Activated CD4-positive, CD25-positive, alpha-beta regulatory T cell (primary cell): Measurements from ENCODE around the gene HSPA8.
"Not testable (repeated sequence)": the region's sequence is repeated elsewhere in the genome, so short reads cannot be mapped to it uniquely, and the experiment has no call there.

Source experiments
- DNase-seq, 4 experiments: peaks; one replicate each; lab custom pipeline; 2025; lab: John Stamatoyannopoulos, UW

Gene HSPA8

DNA sequence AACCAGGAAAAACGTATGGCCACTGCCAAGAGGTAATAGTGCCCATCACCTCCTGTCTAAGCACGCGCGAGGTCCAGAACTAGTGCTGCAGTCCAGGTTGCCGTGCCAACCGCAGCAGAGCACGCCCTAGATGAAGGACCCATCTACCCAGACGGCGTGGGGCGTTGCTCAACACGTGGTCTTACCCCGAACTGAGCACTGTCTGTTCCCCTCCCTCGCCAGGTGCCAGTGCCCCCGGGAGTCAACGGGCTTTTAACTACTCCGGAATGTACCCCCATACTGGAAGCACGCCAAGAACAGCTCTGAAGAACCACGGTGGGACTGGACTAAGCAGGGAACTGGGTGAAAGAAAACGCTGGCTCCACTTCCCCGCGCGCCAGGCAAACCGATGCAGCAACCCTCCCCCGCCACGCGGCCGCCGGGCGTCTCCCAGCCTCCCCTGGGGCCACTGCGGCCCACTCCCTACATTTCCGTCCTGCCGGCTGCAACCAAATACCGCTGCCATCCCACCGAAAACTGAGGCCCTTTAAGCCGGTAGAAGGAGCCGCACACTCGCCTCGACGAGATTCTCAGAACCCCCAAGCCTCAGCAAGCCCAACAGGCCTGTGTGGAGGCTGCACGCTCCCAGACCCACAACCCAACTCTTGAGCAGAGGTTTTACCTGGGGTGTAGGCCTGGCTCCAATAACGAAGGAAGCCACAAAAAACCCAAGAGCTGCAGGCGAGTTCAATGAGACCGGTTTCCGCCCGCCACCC lies at the start of gene HSPA8:
HSPA8 (minus strand) TSS at position 734 of the 755 bp plus-strand sequence. CDS start 812 bp downstream, outside the sequence.
- DNase-seq = peak; percentile 35 to 65 (median 50)

DNA sequence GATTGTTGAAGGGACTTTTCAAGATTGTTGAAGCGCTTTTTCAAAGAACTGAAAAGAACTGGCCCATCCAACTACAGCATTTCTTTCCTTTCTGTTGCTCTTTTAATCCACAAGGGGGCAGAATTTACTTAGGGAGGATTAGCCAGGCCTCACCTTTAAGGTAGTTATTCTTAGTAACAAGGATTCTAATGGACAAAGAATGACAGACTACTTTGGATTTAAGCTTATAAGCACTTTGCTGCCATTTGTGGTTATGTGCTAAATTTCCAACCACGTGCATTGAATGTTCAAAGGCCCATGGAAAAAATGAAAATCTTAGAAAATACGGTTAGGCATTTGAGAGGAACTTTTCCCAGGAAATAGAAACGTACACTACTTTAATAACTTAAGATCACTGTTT lies 49.5 kb upstream of the HSPA8 start:
- DNase-seq = no peak

DNA sequence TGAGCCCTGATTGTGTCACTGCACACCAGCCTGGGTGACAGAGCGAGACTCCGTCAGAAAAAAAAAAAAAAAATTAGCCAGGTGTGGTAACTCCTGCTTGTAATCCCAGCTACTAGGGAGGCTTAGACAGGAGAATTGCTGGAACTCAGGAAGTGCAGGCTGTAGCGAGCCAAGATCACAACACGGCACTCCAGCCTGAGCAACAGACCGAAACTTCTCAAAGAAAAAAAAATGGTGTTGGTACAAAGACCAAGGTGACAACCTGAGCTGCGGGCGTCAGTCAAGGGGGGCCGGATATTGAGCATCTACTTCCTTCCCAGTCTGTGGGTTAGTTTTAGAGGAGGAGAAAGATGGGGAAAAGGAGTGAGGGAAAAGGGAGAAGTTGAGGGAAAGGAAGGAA lies 48.5 kb upstream of the HSPA8 start:
- DNase-seq = no peak

DNA sequence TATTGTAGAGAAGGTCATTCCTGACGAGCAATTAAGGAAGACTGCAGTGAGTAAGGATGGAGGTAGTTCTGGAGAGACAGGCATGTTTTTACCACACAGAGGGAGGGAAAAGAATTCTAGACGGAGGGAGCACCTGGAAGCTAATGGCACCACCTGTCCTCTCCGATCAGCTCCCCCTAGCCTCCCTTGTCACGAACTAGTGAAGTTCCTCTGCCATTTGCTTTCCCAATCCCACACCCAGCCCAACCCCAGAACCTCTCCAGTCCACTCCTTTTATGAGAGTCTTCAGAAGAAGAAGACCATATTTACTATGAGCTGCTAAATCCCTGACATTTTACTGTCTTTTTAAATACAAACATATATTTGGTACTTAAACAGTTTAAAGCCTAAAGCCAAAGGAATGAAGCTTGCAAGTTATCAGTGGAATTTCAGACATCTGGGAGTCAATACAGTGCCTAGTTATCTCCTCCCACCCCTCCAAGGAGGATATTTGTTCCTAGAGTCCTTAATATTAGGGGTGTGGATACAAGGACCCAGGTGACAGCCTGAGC lies 46.1 kb upstream of the HSPA8 start:
- DNase-seq = no peak

DNA sequence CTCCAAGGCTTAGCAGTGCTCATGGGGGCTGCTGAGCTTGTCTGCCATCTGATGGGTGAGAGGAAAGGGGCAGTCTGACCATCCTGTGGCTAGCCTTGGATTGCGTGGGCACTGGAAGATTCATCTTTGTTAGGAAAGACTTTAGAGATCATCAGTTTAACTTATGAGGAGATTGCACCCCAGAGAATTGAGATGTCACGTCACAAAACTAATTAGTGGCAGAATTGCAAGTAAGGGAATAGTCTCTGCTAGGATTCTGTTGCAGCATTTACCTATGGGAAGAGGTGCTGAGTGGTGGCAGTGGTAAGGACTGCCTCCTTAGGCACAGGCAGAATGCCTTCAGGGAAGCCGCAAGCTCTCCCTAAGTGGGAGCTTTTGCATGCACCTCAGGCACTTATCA lies 42.8 kb upstream of the HSPA8 start:
- DNase-seq = no peak

DNA sequence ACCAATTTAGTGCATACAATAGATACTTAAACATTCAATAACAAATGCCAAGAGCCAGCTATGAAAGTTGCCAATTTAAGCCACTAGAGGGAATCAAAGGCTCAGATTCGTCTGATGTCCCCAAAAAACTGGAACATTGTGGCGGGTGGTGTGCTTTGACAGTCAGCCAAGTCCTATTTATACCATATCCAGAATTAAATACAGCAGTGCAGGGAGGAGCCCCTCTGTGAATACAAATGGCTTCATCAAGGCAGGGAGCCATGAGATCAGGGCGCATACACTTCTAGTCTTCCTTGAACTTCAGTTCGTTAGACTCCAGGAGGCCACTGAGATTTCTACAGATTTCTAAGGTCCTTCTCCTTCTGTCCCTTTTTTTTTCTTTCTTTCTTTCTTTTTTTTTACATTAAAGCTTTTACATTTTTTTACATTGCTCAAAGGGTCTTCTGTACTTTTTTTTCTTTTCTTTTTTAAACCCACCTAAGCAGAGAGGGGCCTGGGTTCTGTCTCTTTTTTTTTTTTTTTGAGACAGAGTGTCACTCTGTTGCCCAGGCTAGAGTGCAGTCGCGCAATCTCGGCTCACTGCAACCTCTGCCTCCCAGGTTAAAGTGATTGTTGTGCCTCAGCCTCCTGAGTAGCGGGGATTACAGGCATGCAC lies 41.5 kb upstream of the HSPA8 start:
- DNase-seq = no peak

DNA sequence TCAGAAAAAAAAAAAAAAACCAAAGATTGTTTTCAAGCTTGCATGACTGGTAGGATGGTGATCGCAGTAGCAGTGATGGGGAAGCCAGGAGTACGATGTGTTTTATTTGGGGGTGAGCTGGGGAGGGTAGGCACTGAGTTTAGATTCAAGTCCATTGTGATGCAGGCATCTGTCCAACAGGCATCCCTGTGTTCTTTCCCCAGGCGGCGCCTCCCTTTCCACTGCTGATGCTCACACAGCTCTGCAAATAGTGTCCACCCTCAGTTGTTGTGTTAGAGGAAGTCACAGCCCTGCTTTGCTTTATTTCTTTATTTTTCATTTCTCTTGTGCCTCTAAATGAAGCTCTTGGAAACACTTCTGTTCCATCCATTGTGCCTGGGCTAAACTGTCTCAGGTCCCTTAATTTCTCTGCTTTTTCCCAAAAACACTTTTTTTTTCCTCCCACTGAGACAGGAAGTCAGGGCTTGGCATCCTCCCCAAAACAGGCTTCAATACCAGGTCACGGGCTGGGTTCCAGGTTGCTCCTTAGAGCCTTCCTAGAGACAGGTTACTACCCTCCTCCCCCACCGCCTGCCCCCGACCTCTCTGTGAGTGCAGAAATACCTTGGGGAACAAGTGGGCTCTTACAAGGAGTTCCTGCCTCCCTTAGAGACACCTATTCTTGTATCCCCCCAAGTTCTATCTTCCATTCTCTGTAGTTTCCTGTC lies 38.6 kb upstream of the HSPA8 start:
- DNase-seq = no peak

DNA sequence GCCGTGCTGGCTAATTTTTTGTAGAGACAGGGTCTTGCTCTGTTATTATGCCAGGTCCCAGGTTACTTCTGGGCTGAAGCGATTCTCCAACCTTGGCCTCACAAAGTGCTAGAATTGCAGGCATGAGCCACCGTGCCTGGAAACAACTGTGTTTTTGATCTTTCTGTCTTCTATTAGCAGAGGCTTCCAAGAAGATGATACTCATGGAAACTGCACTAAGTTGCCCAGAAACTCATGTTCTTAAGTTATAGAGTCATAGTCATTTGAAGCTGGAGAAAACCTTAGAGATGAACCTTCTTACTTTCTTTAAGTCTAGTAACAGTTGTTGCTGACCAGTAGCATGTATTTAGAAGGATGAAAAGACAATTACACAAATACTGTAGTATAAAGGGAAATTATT lies 37.1 kb upstream of the HSPA8 start:
- DNase-seq = no peak

DNA sequence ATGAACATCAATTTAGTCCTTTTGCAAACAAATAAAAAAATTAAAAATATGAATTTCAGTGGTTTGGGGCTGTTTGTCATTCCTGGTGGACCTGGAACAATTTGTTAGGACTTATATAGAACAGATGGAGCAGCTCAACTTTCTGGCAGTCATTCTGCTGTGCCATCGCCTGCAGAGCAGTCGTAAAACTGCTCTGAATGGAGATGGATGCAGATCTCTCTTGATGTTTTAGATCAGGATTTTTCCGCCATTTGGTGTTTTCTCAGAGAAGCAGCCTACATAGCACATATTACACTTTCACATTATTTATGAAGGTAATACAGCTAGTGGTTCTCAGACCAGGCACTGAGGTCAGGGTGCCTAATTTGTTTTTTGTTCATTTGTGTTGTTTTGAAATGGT lies 31.8 kb upstream of the HSPA8 start:
- no peak for DNase-seq

DNA sequence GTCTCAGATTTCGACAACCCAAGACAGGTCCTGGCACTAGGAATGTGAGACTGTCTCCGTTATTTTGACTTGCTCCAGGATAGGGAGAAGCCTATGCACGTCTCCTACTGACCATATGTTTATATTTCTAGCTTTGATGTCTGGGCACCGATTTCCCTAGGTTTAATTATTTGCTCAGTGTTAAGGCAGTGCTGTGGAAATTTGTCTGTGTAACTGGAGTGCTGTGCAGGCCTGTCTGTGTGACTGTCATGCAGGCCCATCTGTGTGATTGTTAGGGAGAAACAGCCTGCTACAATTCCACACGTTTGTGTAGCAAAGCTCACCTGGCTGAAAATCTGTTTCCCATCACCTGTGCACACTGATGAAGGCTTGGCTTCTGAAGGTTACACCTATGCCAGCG lies 29.6 kb upstream of the HSPA8 start:
- no peak for DNase-seq

DNA sequence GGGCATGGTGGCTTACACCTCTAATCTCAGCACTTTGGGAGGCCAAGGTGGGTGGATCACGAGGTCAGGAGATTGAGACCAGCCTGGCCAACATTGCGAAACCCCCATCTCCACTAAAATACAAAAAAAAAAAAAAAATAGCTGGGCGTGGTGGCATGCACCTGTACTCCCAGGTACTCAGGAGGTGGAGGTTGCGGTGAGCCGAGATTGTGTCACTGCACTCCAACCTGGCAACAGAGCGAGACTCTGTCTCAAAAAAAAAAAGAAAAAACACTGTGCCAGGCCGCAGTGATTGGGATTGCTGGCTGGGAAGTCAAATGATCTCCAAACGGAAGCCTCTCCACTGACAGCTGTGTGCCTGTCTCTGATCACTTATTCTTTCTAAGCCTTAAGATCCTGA lies 28.2 kb upstream of the HSPA8 start:
- DNase-seq = not testable (repeated sequence)

DNA sequence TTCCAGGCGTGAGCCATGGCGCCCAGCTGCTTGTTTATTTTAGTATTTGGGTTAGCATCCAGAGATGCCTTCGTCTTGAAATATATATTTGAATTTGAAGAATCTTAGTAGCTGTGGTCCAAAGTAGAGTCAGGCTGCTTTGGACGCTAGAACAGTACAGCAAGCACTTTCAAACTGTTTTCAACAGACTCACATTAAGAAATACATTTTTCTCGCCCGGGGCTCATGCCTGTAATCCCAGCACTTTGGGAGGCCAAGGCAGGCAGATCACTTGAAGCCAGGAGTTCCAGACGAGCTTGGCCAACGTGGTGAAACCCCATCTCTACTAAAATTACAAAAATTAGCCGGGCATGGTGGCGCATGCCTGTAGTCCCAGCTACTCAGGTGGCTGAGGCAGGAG lies 27.0 kb upstream of the HSPA8 start:
- DNase-seq = not testable (repeated sequence)

DNA sequence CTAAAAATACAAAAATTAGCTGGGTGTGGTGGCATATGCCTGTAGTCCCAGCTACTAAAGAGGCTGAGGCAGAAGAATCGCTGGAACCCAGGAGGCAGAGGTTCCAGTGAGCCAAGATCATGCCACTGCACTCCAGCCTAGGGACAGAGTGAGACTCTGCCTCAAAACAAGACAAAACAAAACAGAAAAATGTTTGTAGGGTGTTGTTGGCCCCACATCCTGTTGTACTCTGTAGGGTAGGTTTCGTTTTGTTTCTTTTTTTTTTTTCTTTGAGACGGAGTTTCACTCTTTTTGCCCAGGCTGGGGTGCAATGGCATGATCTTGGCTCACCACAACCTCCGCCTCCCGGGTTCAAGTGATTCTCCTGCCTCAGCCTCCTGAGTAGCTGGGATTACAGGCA lies 25.7 kb upstream of the HSPA8 start:
- not testable (repeated sequence) for DNase-seq

DNA sequence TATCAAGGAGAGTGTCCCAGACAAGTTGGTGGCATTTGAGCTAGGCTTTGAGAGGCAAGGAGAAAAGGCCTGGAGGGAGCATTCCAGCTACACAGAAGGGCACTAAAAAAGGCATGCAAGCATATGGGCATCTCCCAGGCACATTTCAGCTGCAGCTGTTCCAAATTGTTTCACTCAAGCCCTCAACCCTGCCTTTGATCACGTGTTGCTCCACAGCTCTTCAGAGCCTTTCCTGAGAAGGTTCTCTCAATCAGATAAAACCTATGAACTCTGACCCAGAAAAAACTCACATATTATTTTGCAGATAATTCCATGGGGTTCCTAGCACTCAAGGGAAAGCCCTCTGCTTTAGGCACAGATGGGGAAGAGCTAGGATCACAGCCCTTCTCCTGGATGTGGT lies 24.4 kb upstream of the HSPA8 start:
- no peak for DNase-seq

DNA sequence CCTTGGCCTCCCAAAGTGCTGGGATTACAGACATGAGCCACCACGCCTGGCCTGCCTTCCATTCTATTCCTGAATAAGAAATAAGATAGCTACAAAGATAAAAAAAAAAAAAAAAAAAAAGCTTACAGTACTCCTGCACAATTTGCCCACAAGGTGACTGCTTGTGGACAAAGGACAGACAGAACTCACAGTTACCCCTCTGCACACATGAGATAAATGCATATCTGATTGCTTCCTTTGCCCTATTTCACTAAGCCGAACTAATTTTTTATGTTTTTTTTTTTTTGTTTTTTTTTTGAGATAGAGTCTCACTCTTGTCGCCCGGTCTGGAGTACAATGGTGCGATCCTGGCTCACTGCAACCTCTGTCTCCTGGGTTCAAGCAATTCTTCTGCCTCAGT lies 23.6 kb upstream of the HSPA8 start:
- DNase-seq = no peak

DNA sequence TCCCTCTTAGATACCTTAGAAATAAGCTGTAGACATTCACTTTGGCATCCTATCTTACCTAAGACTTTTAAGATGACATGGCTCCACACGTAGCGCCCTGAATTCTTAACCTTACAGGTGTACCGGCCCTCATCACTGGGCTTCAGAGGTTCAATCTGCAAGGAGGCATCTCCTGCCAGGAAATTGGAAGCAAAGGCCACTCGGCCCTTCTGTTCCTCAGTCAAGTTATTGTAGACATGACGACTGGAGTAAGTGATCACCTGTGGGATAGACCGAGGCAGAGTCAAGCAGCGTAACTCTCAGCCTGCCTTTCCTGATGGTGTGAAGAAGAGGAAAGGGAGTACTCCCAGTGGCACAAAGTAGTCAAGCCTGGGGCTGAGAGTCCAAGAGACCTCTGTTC lies 22.5 kb upstream of the HSPA8 start:
- DNase-seq = no peak

DNA sequence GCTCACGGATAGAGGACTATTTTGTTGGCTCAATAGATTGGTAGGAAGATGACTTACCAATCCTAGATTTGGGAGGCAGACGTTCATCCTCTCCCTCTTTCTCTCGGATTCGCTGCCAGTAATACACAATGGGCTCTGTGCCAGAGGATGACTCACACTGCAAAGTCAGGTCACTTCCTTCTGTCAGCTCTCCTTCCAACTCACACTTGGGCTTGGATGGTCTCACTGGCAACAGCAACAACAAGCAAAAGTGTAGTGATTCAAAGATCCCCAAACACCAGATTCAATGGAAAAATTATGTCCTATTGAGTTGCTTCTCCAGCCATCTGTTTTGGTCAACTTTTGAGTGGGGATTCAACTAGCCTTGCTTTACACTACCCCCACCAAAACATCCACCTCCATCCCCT lies 21.7 kb upstream of the HSPA8 start:
- DNase-seq = peak; percentile 15 to 54 (median 42)

DNA sequence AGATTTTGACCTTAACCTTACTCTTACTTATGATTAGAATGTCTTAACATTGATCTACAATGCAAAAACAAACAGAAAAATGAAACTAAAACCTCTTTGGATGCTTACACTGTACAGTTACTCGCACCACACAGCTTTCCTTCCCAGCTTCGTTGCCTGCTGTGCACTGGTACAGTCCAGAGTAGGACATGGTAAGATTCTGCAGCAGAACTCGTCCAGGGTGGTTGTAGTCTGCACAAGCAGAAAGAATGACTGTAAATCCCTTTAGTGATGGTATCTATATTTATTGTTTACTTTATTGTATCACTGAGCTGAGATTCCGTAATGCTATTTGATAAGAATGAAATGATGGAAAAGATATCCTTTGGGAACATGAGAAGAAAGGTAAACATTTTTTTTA lies 21.0 kb upstream of the HSPA8 start:
- no peak for DNase-seq

DNA sequence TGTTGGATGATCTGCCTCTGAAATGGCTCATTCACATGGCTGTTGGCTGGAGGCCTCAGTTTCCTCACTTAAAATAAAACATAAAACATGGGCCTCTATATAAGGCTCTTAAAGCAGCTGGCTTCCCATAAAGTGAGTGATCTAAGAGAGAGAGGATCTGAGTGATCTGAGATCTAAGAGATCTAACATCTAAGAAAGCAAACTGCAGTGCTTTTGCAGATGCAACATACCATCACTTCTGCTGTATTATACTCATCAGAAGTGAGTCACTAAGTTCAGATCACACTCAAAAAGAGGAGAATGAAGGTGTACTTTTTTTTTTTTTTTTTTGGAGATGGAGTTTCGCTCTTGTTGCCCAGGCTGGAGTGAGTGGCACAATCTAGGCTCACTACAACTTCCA lies 18.1 kb upstream of the HSPA8 start:
- DNase-seq = no peak

DNA sequence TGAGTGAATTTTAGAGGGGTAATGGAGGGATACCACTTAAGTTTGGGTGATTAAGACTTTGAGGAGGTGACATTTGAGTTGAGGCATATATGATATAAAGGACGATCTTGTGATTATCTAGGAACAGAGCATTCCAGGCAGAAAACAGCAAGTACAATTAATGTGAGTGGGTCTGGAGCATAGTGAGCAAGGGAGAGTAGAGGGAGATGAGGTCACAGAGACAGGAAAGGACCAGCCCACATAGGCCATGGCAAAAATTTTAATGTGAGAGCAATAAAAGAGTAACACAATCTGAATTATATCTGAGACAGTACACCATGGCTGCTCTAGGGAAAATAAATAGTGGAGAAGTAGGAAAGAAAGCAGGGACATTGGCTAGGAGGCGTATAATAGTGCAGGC lies 14.5 kb upstream of the HSPA8 start:
- no peak for DNase-seq

DNA sequence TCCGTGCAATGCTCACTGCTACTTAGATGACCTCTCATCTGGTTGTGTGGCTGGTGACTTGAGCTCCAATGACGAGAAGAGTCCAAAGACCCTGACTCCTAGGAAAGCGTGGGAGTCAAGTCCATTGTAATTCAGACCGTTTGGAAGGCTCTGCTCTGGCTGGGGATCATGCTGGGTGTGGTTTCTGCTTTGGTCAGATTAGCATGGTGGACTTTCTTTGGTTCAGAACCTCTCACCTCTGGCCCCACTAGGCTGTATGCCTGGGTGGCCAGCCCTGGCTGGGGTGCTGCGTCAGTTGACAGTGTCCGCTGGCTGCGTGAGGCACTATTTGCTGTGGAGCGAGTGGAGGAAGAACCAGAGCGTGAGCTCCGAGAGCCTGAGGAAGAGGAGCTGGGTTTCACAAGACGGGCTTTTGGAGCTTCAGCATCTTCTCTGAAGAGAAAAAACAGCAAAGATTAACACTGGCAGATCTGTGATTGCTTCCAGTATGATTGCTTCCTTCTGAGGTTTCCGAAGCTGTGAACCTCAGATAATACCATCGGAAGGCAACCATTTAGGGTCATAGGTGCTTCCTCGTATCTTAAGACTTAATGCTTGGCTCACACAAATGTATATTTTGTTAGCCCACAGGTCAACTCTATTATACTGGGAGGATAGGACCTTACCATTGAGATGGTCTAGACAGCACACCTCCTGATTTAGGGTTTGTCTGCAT lies 11.6 kb upstream of the HSPA8 start:
- DNase-seq = no peak

DNA sequence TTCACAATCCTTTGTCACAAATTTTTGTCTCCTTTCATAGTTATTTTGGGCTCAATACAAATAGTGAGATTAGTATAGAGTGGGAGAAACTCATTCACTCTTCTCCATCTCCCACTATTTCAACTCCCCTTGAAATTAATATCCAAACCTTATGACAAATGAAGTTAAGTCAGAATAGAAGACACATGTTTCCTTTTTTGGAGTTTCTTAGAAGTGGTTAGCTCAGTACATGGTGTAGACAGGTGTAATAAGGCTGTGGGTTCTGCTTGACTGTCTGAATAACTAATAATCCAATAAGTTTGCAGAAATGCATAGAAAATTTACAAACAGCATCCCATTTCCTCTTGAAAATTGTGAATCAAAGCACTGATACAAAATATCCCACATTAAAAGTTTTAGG lies 10.8 kb upstream of the HSPA8 start:
- no peak for DNase-seq
